Measurements from ENCODE around the gene ARFGAP2.

DNA sequence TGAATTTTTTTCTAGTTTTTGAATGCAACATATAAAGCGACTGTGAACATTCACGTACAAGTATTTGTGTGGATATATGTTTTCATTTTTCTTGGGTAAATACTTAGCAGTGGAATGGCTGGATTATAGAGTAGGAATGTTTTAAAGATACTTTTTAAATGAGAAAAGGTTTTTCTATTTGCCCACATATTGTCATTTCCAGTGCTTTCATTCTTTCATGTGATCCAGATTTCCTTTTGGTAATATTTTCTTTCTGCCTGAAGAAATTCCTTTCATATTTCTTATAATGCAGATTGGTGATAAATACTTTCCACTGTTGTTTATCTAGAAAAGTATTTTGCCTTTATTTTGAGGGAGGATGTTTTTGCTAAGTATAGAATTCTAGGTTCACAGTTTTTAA, 46.0 kb upstream of the ARFGAP2 start:
- no peak for TF ChIP-seq SP1 (IDR thresholded peaks at IDR 0.05)
- no peak for TF ChIP-seq ZNF384 (IDR thresholded peaks at IDR 0.05)
- no peak for TF ChIP-seq TARDBP (IDR thresholded peaks at IDR 0.05)
- no peak for TF ChIP-seq HDGF (IDR thresholded peaks at IDR 0.05; ENCODE audit: borderline replicate concordance)
- TF ChIP-seq ELF4 (IDR thresholded peaks at IDR 0.05), result no peak
- TF ChIP-seq FOXK2 (IDR thresholded peaks at IDR 0.05), result no peak
- TF ChIP-seq CTBP1 (IDR thresholded peaks at IDR 0.05; ENCODE audit: borderline replicate concordance), result no peak
- no peak for TF ChIP-seq L3MBTL2 (conservative IDR thresholded peaks at IDR 0.05)
- no peak for TF ChIP-seq FOXA1 (IDR thresholded peaks at IDR 0.05)
- no peak for TF ChIP-seq FOXM1 (IDR thresholded peaks at IDR 0.05; ENCODE audit: borderline replicate concordance)
- TF ChIP-seq, protein P1, sequence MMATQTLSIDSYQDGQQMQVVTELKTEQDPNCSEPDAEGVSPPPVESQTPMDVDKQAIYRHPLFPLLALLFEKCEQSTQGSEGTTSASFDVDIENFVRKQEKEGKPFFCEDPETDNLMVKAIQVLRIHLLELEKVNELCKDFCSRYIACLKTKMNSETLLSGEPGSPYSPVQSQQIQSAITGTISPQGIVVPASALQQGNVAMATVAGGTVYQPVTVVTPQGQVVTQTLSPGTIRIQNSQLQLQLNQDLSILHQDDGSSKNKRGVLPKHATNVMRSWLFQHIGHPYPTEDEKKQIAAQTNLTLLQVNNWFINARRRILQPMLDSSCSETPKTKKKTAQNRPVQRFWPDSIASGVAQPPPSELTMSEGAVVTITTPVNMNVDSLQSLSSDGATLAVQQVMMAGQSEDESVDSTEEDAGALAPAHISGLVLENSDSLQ (IDR thresholded peaks at IDR 0.05), result no peak

Data from HEK293T (cell line).